Smooth muscle cell (in vitro differentiated cells): ENCODE measurements around the gene SETD4. TPM values are rescaled to one million over a fixed set of nuclear protein-coding genes. Genes with fewer than 3 reads are reported as not detected.

Experiments
- DNase-seq: peaks from one replicate; lab custom pipeline; 2025; ENCODE audit not compliant: unreplicated experiment; lab: John Stamatoyannopoulos, UW
- H2AFZ ChIP-seq: fragments of 200-600 bp; sonication (generic); 2 replicates; pipeline ENCODE4 v1.6.0; 2016; ENCODE audit warnings: antibody characterized with exemption, low read depth, mild to moderate bottlenecking
- H3F3A ChIP-seq: fragments of 200-600 bp; sonication (generic); 2 replicates; pipeline ENCODE4 v1.6.0; 2017; ENCODE audit warnings: antibody characterized with exemption, low read depth
- H3K27ac ChIP-seq: fragments of 200-600 bp; sonication (generic); 2 replicates; pipeline ENCODE4 v1.5.1; 2016; ENCODE audit warnings: low read depth, mild to moderate bottlenecking
- H3K27me3 ChIP-seq: fragments of 200-600 bp; sonication (generic); 2 replicates; pipeline ENCODE4 v1.6.1; 2016; ENCODE audit warnings: low read depth, mild to moderate bottlenecking
- H3K36me3 ChIP-seq: fragments of 200-600 bp; sonication (generic); 2 replicates; pipeline ENCODE4 v1.5.1; 2016; ENCODE audit warnings: low read depth
- H3K4me1 ChIP-seq: fragments of 200-600 bp; sonication (generic); 2 replicates; pipeline ENCODE4 v1.5.1; 2016; ENCODE audit warnings: low read depth
- H3K4me2 ChIP-seq: fragments of 200-600 bp; sonication (generic); 2 replicates; pipeline ENCODE4 v1.6.0; 2016; ENCODE audit warnings: mild to moderate bottlenecking
- H3K4me3 ChIP-seq: fragments of 200-600 bp; sonication (generic); 2 replicates; pipeline ENCODE4 v1.5.1; 2016; ENCODE audit warnings: mild to moderate bottlenecking
- H3K79me2 ChIP-seq: fragments of 200-600 bp; sonication (generic); 2 replicates; pipeline ENCODE4 v1.6.0; 2016; ENCODE audit warnings: low read depth, mild to moderate bottlenecking
- H3K9ac ChIP-seq: fragments of 200-600 bp; sonication (generic); 2 replicates; pipeline ENCODE4 v1.6.0; 2016; ENCODE audit warnings: low read depth
- H3K9me3 ChIP-seq: fragments of 200-600 bp; sonication (generic); replicated peaks from 2 replicates; pipeline ENCODE4 v1.5.1; 2016; ENCODE audit warnings: low read depth
- H4K20me1 ChIP-seq: fragments of 200-600 bp; sonication (generic); 2 replicates; pipeline ENCODE4 v1.6.0; 2016; ENCODE audit warnings: low read depth
- CTCF ChIP-seq: fragments of 200-600 bp; sonication (generic); IDR thresholded peaks from 2 replicates; pipeline ENCODE4 v1.5.1; 2017; ENCODE audit warnings: borderline replicate concordance, mild to moderate bottlenecking, antibody characterized with exemption; ENCODE audit not compliant: insufficient read depth, poor library complexity, severe bottlenecking
- WGBS: methylation state at CpG from one replicate; pipeline ENCODE4 v1.1.7; 2016; ENCODE audit warnings: low lambda C conversion rate; 5-methylcytosine and 5-hydroxymethylcytosine counted together
- polyA plus RNA-seq: library from polyadenylated mRNA; unstranded; fragments of >200 nt; fragmentation: Nextera tagmentation; extraction: Ambion mirVana; gene quantifications from 2 replicates; pipeline ENCODE4 v1.2.1, GENCODE V29; 2016
- total RNA-seq: library from RNA; depleted of rRNA; stranded (reverse); fragments of >200 nt; gene quantifications from 2 replicates; pipeline ENCODE4 v1.2.3, GENCODE V29; 2014

The SETD4 gene
- total and polyA plus RNA-seq, 2 experiments from 2014 or later, result 10.0 to 18.7 TPM

GRCh38 chr21:36099000-36099399 lies 38.7 kb upstream of the SETD4 start:
- Histone ChIP-seq H3K79me2 (no peaks in the 10 kb centered on the region), H3K27me3 (no peaks in the 10 kb centered on the region), H3F3A (no peaks in the 10 kb centered on the region), H2AFZ (no peak overlapping the region), H3K36me3 (no peaks in the 10 kb centered on the region), H3K4me2 (no peak overlapping the region), H3K27ac (no peak overlapping the region), H3K9ac (no peak overlapping the region), H3K4me3 (no peak overlapping the region), H3K9me3 (no peaks in the 10 kb centered on the region), H3K4me1 (peaks cover 13% of the 10 kb centered on the region), H4K20me1 (no peaks in the 10 kb centered on the region)
- WGBS, result 68% methylated on average over 3 of the region's 3 CpGs
- DNase-seq, result no peak
- no peak for TF ChIP-seq CTCF

- no peak overlapping the region for H3K9ac ChIP-seq
- no peaks in the 10 kb centered on the region for H3K36me3 ChIP-seq
- no peaks in the 10 kb centered on the region for H4K20me1 ChIP-seq
- no peaks in the 10 kb centered on the region for H3K9me3 ChIP-seq
- no peaks in the 10 kb centered on the region for H3F3A ChIP-seq
- no peak overlapping the region for H3K27ac ChIP-seq
- no peak for DNase-seq
- H3K4me3 ChIP-seq, result no peak overlapping the region
- H3K4me2 ChIP-seq, result no peak overlapping the region
- TF ChIP-seq CTCF, result no peak
- no peak overlapping the region for H2AFZ ChIP-seq
- WGBS, result 80% methylated on average over 2 of the region's 2 CpGs
- no peaks in the 10 kb centered on the region for H3K27me3 ChIP-seq
- no peaks in the 10 kb centered on the region for H3K79me2 ChIP-seq
- peaks cover 13% of the 10 kb centered on the region for H3K4me1 ChIP-seq
These were observed 37.8 kb upstream of the SETD4 start for GRCh38 chr21:36098182-36098532.

GRCh38 chr21:36097427-36098181 lies 37.3 kb upstream of the SETD4 start:
- no peak for DNase-seq
- Histone ChIP-seq H3K27ac (no peak overlapping the region), H3K79me2 (no peaks in the 10 kb centered on the region), H3K4me3 (no peak overlapping the region), H3F3A (no peaks in the 10 kb centered on the region), H3K4me2 (no peak overlapping the region), H3K4me1 (peaks cover 13% of the 10 kb centered on the region), H3K36me3 (no peaks in the 10 kb centered on the region), H4K20me1 (no peaks in the 10 kb centered on the region), H3K9me3 (no peaks in the 10 kb centered on the region), H3K27me3 (no peaks in the 10 kb centered on the region), H2AFZ (no peak overlapping the region), H3K9ac (no peak overlapping the region)
- WGBS, result 69% methylated on average over 8 of the region's 8 CpGs
- TF ChIP-seq CTCF, result no peak
